ENCODE data around the gene BPI.

DNA sequence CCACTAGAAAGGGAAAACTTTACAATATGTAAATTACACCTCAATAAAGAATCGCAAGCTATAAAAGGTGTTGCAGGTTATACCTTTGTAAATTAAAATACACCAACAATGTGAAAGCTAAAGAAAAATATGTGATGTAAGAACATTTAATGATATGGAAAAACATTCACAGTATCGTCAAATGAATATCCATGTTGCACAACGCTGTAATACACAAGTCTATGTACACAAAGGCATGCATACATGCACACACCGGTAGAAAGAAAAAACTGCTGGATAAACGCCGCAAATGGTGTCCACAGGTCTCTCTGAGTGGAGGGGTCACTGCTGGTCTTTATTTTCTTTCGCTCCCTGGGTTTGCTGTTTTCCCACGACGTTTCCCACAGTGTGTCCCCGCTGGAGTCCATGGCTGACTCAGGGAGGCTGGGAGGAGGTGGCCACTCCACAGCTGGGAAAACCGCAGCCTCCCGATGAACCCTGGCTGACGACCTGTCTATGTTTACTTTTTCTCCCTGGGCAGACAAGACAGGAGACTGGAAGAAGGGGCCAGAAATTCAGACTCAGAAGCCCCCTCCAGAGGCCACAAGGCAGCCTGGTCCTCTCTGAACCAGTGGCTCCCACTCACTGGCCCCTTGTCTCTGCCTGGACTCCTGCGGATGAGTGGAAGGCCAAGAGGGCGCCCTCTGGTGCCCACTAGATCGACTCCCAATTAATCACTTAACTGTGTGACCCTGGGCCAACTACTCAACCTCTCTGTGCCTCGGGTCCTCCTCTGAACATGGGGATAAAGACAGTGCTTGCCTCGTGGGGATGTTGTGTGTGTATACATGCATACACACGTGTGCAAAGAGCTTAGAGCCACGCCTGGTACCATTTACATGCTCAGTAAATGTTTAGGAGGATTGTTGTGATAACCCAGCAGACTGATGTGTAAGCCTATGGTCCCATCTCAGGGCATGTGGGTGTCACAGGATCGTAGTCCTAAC is 12.8 kb upstream of the BPI start:
- TF ChIP-seq, protein P1, sequence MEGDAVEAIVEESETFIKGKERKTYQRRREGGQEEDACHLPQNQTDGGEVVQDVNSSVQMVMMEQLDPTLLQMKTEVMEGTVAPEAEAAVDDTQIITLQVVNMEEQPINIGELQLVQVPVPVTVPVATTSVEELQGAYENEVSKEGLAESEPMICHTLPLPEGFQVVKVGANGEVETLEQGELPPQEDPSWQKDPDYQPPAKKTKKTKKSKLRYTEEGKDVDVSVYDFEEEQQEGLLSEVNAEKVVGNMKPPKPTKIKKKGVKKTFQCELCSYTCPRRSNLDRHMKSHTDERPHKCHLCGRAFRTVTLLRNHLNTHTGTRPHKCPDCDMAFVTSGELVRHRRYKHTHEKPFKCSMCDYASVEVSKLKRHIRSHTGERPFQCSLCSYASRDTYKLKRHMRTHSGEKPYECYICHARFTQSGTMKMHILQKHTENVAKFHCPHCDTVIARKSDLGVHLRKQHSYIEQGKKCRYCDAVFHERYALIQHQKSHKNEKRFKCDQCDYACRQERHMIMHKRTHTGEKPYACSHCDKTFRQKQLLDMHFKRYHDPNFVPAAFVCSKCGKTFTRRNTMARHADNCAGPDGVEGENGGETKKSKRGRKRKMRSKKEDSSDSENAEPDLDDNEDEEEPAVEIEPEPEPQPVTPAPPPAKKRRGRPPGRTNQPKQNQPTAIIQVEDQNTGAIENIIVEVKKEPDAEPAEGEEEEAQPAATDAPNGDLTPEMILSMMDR (IDR thresholded peaks at IDR 0.05): no peak
- no peak for TF ChIP-seq EZH2 (IDR thresholded peaks at IDR 0.05; ENCODE audit: borderline replicate concordance, insufficient read depth, low read depth, low read length, poor library complexity, severe bottlenecking)

Measured in B cell (primary cell).